Stimulated activated CD4-positive, alpha-beta T cell treated with anti-CD3 and anti-CD28 coated beads, Interleukin-12 subunit alpha, Interleukin-12 subunit beta, amount 100 ng/mL, for 24 hours (primary cell): ENCODE results near the gene CWF19L2.

Experiments
- DNase-seq, 2 experiments: peaks; one replicate each; pipeline ENCODE4 v3.0.0-alpha.2; 2020; ENCODE audit warnings: low read depth in 2 of 2

The CWF19L2 gene

DNA sequence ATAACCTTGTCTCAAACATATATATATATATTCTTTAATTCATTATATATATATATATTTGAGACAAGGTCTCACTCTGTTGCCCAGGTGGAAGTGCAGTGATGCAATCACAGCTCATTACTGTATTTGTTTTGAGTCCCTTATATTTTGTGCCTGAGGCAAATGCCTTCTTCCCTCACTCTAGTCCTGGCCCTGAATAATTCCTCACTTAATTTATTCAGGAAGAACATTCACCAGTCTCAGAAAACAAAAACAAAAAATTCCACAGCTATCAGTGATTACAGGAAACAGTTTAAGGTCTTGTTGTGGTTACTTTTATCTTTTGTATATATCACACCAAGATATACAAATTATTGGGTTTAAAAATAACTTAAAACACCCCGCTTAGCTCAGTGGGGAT is 155.7 kb downstream of the CWF19L2 start:
- DNase-seq = no peak

DNA sequence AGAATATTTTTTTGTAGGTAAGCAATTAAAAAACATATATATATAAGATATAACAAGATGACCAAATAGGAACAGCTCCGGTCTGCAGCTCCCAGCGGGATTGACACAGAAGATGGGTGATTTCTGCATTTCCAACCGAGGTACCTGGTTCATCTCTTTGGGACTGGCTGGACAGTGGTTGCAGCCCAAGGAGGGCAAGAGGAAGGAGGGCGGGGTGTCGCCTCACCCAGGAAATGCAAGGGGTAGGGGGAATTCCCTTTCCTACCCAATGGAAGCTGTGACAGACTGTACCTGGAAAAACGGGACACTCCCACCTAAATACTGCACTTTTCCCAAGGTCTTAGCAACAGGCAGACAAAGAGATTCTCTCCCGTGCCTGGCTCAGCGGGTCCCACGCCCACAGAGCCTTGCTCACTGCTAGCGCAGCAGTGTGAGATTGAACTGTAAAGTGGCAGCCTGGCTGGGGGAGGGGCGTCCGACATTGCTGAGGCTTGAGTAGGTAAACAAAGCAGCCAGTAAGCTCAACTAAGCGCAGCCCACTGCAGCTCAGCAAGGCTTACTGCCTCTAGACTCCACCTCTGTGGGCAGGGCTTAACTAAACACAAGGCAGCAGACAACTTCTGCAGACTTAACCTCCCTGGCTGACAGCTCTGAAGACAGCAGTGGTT is 163.8 kb downstream of the CWF19L2 start:
- no peak for DNase-seq

DNA sequence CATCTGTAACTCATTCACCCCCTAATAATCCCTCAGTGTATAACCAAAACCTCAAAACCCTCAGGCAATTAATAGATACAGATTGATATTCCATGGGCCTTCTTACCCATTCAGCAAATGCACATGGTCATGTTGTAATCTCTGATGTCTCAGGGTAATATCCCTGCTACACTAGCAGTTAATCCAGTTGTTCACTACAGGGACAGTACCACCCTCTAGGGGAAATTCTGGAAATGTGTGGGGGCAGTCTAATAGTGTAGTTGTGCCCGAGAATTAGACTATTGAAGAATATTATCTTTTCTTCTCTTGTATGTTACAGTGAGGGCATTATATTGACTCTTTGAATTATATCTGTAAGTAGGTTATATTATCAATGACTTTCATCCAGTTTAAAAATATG is 175.4 kb downstream of the CWF19L2 start:
- no peak for DNase-seq
